GM12878 (cell line): ENCODE data around the gene NARF. TPM values are rescaled to one million over a fixed set of nuclear protein-coding genes. Genes with fewer than 3 reads are reported as not detected.

Source experiments
- BHLHE40 ChIP-seq, 2 experiments: fragments of 450-650 bp in 1 of 2; IDR thresholded peaks; 2 replicates each; pipeline ENCODE4 v1.6.1; 2011 to 2017; ENCODE audit warnings: low read depth in 2 of 2, borderline replicate concordance in 1 of 2, improper control_type of control experiment in 1 of 2, low read length in 1 of 2, mild to moderate bottlenecking in 1 of 2
- CBX5 ChIP-seq: sonication (generic); IDR thresholded peaks from 2 replicates; pipeline ENCODE4 v1.6.1; 2016; ENCODE audit warnings: low read depth, moderate library complexity, mild to moderate bottlenecking, inconsistent platforms
- CEBPB ChIP-seq, 2 experiments: fragments of 150-350 bp in 1 of 2; IDR thresholded peaks; 2 replicates each; pipeline ENCODE4 v1.6.1; 2012 to 2014; ENCODE audit warnings: low read depth in 2 of 2, low read length in 2 of 2, borderline replicate concordance in 1 of 2, inconsistent platforms in 1 of 2
- CEBPZ ChIP-seq: fragments of 150-350 bp; IDR thresholded peaks from 2 replicates; pipeline ENCODE4 v1.6.1; 2016; ENCODE audit warnings: low read depth, low read length
- CHD1 ChIP-seq: IDR thresholded peaks from 2 replicates; pipeline ENCODE4 v1.6.1; 2012; ENCODE audit warnings: low read depth, low read length, improper control_type of control experiment
- FOS ChIP-seq: IDR thresholded peaks from 3 replicates; pipeline ENCODE4 v1.6.1; 2011; ENCODE audit warnings: borderline replicate concordance; ENCODE audit not compliant: insufficient read length; ENCODE audit errors: extremely low read depth
- GATAD2B ChIP-seq: fragments of 450-650 bp; conservative IDR thresholded peaks from 2 replicates; pipeline ENCODE4 v1.6.1; 2017; ENCODE audit warnings: low read depth, mild to moderate bottlenecking, moderate library complexity
- IRF5 ChIP-seq: fragments of 450-650 bp; IDR thresholded peaks from 2 replicates; pipeline ENCODE4 v1.6.1; 2017; ENCODE audit warnings: borderline replicate concordance
- MYB ChIP-seq: fragments of 150-350 bp; IDR thresholded peaks from 2 replicates; pipeline ENCODE4 v1.6.1; 2014; ENCODE audit warnings: mild to moderate bottlenecking, low read depth, low read length, borderline replicate concordance
- PAX5 ChIP-seq: IDR thresholded peaks from 2 replicates; pipeline ENCODE4 v1.6.1; 2011; ENCODE audit warnings: low read depth, low read length, borderline replicate concordance
- PRDM15 ChIP-seq: fragments of 450-650 bp; formaldehyde crosslinking; IDR thresholded peaks from 2 replicates; pipeline ENCODE4 v1.4.0; 2020; ENCODE audit warnings: mild to moderate bottlenecking, moderate library complexity
- RB1 ChIP-seq: fragments of 450-650 bp; formaldehyde crosslinking; IDR thresholded peaks from 2 replicates; pipeline ENCODE4 v1.6.1; 2017; ENCODE audit warnings: mild to moderate bottlenecking, borderline replicate concordance
- SREBF2 ChIP-seq: IDR thresholded peaks from 2 replicates; pipeline ENCODE4 v1.6.1; 2012; ENCODE audit warnings: mild to moderate bottlenecking, low read length
- SRF ChIP-seq, 2 experiments: IDR thresholded peaks; 2 replicates each; pipeline ENCODE4 v1.6.1; 2011; ENCODE audit warnings: low read depth in 2 of 2, low read length in 2 of 2, mild to moderate bottlenecking in 1 of 2, moderate library complexity in 1 of 2
- WRNIP1 ChIP-seq: IDR thresholded peaks from 2 replicates; pipeline ENCODE4 v1.6.1; 2011; ENCODE audit warnings: low read depth, low read length, improper control_type of control experiment, borderline replicate concordance
- ZBTB4 ChIP-seq: fragments of 450-650 bp; formaldehyde crosslinking; IDR thresholded peaks from 2 replicates; pipeline ENCODE4 v1.4.0; 2022; ENCODE audit warnings: mild to moderate bottlenecking, moderate library complexity
- ZNF24 ChIP-seq: fragments of 450-650 bp; IDR thresholded peaks from 2 replicates; pipeline ENCODE4 v1.6.1; 2017; ENCODE audit warnings: antibody characterized with exemption, mild to moderate bottlenecking
- polyA plus RNA-seq, 11 experiments: library from polyadenylated mRNA; depleted of rRNA in 4 of 11; unstranded in 6 of 11; stranded (reverse) in 5 of 11; fragments of >200 nt; fragmentation: Nextera tagmentation in 4 of 11; fragmentation: Illumina TruSeq in 1 of 11; extraction: Ambion mirVana in 4 of 11; extraction: Trizol in 1 of 11; gene quantifications; 1 replicate in 1 of 11; 2 replicates in 10 of 11; pipeline versions ENCODE4 v1.2.1 to v1.2.3, GENCODE V29; 2011 to 2016; ENCODE audit warnings: inconsistent platforms in 2 of 11, missing spikeins in 2 of 11, low read depth in 1 of 11
- total RNA-seq, 4 experiments: library from RNA; depleted of rRNA in 3 of 4; stranded (reverse); fragments of >200 nt in 3 of 4; fragmentation: Illumina TruSeq in 1 of 4; extraction: Trizol in 1 of 4; gene quantifications; 2 replicates each; pipeline versions ENCODE4 v1.2.1 to v1.2.3, GENCODE V29; 2013 to 2021

The NARF gene
- total and polyA plus RNA-seq, 10 of the 15 experiments (the other 5 are each of a cell fraction or from before 2014, with no cell fraction given) = 16.7 to 126 (median 47.5) TPM

- no peak for TF ChIP-seq MYB
- no peak for TF ChIP-seq IRF5
- no peak for TF ChIP-seq FOS
- TF ChIP-seq GATAD2B = peak; percentile 90
- peak in 1 of 2 experiments; percentile 53; a peak in 1 of 4 replicates for TF ChIP-seq SRF (IDR thresholded peaks at IDR 0.05; ENCODE audit: low read depth in 2 of 2, low read length in 2 of 2)
- TF ChIP-seq CEBPZ = no peak
- peak; percentile 60; the same call in 1 of the 2 replicates for TF ChIP-seq RB1
- TF ChIP-seq ZNF24 = no peak
- 0 out of 2 replicates have a peak, but pooled peaks have one; percentile 47 for TF ChIP-seq PAX5
- TF ChIP-seq CHD1 = no peak
- TF ChIP-seq PRDM15 = no peak
- TF ChIP-seq CBX5 = no peak
- no peak for TF ChIP-seq ZBTB4
- TF ChIP-seq BHLHE40 (IDR thresholded peaks at IDR 0.05; ENCODE audit: borderline replicate concordance in 1 of 2, low read depth in 2 of 2, low read length in 1 of 2) = peak; percentile 86 to 92
- no peak for TF ChIP-seq WRNIP1
- no peak for TF ChIP-seq SREBF2
- no peak for TF ChIP-seq CEBPB (IDR thresholded peaks at IDR 0.05; ENCODE audit: borderline replicate concordance in 1 of 2, low read depth in 2 of 2, low read length in 2 of 2)
Measured at GRCh38 chr17:82449131-82449882, 9.2 kb upstream of the NARF start (continued).
